Endothelial cell of umbilical vein (primary cell): ENCODE measurements around the gene CDH1. TPM values are rescaled to one million over a fixed set of nuclear protein-coding genes. Genes with fewer than 3 reads are reported as not detected.

ENCODE experiments used
- BruUV-seq: library from RNA; stranded (reverse); fragments of 400-500 nt; replicated peaks from 2 replicates; lab custom pipeline; 2021; lab: Mats Ljungman, UMichigan
- CTCF ChIA-PET: fragments of 300-600, 350-600 bp; sonication (Branson Sonifier 250); formaldehyde crosslinking; loops from one replicate; lab custom pipeline; 2021; ENCODE audit warnings: antibody characterized with exemption, inconsistent platforms; lab: Charles Lee
- POLR2A ChIA-PET: fragments of 300-600, 350-600 bp; sonication (Branson Sonifier 250); formaldehyde crosslinking; loops from one replicate; lab custom pipeline; 2021; ENCODE audit warnings: antibody characterized with exemption, inconsistent platforms; lab: Charles Lee
- DNase-seq: peaks from one replicate; pipeline ENCODE4 v3.0.0-alpha.2; 2011; ENCODE audit warnings: low read depth, low spot score
- FAIRE-seq: peaks from 2 replicates; lab custom pipeline; 2011; peaks lifted over from hg19 to GRCh38; lab: Jason Lieb, UNC
- H2AFZ ChIP-seq: 2 replicates; pipeline ENCODE4 v1.6.0; 2012; ENCODE audit warnings: low read depth, low read length, control low read depth, inconsistent platforms
- H3K27ac ChIP-seq: 2 replicates; pipeline ENCODE4 v1.5.1; 2011; ENCODE audit warnings: low read depth, mild to moderate bottlenecking, control low read depth, low read length, moderate library complexity; ENCODE audit not compliant: insufficient read depth
- H3K27me3 ChIP-seq, 2 experiments: 2 replicates each; pipeline versions ENCODE4 v1.6.0 to v1.6.1; 2011; ENCODE audit warnings: low read length in 2 of 2, mixed read lengths in 1 of 2; ENCODE audit not compliant: control insufficient read depth in 2 of 2, insufficient read depth in 2 of 2
- H3K36me3 ChIP-seq, 2 experiments: 2 replicates in 1 of 2; 3 replicates in 1 of 2; pipeline ENCODE4 v1.5.1; 2011; ENCODE audit warnings: low read length in 2 of 2, mild to moderate bottlenecking in 1 of 2, moderate library complexity in 1 of 2; ENCODE audit not compliant: control insufficient read depth in 2 of 2, insufficient read depth in 2 of 2; ENCODE audit errors: extremely low read depth in 1 of 2
- H3K4me1 ChIP-seq: 3 replicates; pipeline ENCODE4 v1.5.1; 2011; ENCODE audit warnings: mild to moderate bottlenecking, low read length; ENCODE audit not compliant: control insufficient read depth, insufficient read depth; ENCODE audit errors: extremely low read depth
- H3K4me2 ChIP-seq: 2 replicates; pipeline ENCODE4 v1.6.1; 2011; ENCODE audit warnings: low read length, control low read depth, mixed read lengths; ENCODE audit not compliant: insufficient read depth
- H3K4me3 ChIP-seq, 3 experiments: fragments of 200-600 bp in 1 of 3; sonication (generic), shearing (Covaris generic) in 1 of 3; replicated peaks in 1 of 3; 2 replicates each; pipeline ENCODE4 v1.5.1; 2011 to 2016; ENCODE audit warnings: control low read depth in 3 of 3, low read length in 3 of 3, mild to moderate bottlenecking in 2 of 3, inconsistent platforms in 1 of 3, low read depth in 1 of 3, moderate library complexity in 1 of 3; ENCODE audit not compliant: insufficient read depth in 1 of 3
- H3K79me2 ChIP-seq: 2 replicates; pipeline ENCODE4 v1.6.0; 2012; ENCODE audit warnings: low read length, inconsistent platforms; ENCODE audit not compliant: control insufficient read depth, insufficient read depth
- H3K9ac ChIP-seq: replicated peaks from 2 replicates; pipeline ENCODE3; 2011; ENCODE audit warnings: low read length, control low read depth; ENCODE audit not compliant: insufficient read depth; ENCODE audit errors: extremely low read depth
- H3K9me1 ChIP-seq: replicated peaks from 3 replicates; pipeline ENCODE4 v1.6.0; 2011; ENCODE audit warnings: mild to moderate bottlenecking, low read length; ENCODE audit not compliant: control insufficient read depth, insufficient read depth; ENCODE audit errors: extremely low read depth
- H3K9me3 ChIP-seq: replicated peaks from 2 replicates; pipeline ENCODE4 v1.5.1; 2012; ENCODE audit warnings: low read length, inconsistent platforms; ENCODE audit not compliant: control insufficient read depth, insufficient read depth
- H4K20me1 ChIP-seq: replicated peaks from 2 replicates; pipeline ENCODE3; 2011; ENCODE audit warnings: mild to moderate bottlenecking, low read length; ENCODE audit not compliant: control insufficient read depth, insufficient read depth; ENCODE audit errors: extremely low read depth
- CTCF ChIP-seq, 2 donors: IDR thresholded peaks; 1 replicate in 1 of 2; 2 replicates in 1 of 2; pipeline ENCODE4 v1.5.1; 2011; ENCODE audit warnings: low read length in 2 of 2, mild to moderate bottlenecking in 2 of 2, moderate library complexity in 2 of 2, control low read depth in 1 of 2, inconsistent platforms in 1 of 2, low read depth in 1 of 2; ENCODE audit not compliant: insufficient read depth in 1 of 2; ENCODE audit errors: extremely low read depth in 1 of 2
- EZH2 ChIP-seq: IDR thresholded peaks from 2 replicates; pipeline ENCODE4 v1.6.1; 2012; ENCODE audit warnings: borderline replicate concordance, low read depth, mild to moderate bottlenecking, moderate library complexity, low read length, inconsistent platforms; ENCODE audit not compliant: severe bottlenecking
- FOS ChIP-seq: IDR thresholded peaks from 2 replicates; pipeline ENCODE4 v1.6.1; 2011; ENCODE audit warnings: mild to moderate bottlenecking, low read length, moderate library complexity, borderline replicate concordance; ENCODE audit not compliant: insufficient read depth
- GATA2 ChIP-seq: IDR thresholded peaks from 2 replicates; pipeline ENCODE4 v1.7.0; 2011; ENCODE audit warnings: low read depth, mild to moderate bottlenecking, moderate library complexity, mixed read lengths, low read length; ENCODE audit not compliant: insufficient read length, insufficient read depth
- JUN ChIP-seq: IDR thresholded peaks from 2 replicates; pipeline ENCODE4 v1.6.1; 2011; ENCODE audit warnings: borderline replicate concordance, low read depth; ENCODE audit not compliant: insufficient read length, insufficient read depth
- MAX ChIP-seq: IDR thresholded peaks from 2 replicates; pipeline ENCODE4 v1.6.1; 2011; ENCODE audit not compliant: insufficient read depth, insufficient read length
- MYC ChIP-seq: IDR thresholded peaks from one replicate; pipeline ENCODE4 v1.6.1; 2011; ENCODE audit warnings: mild to moderate bottlenecking, low read depth, low read length
- POLR2A ChIP-seq: IDR thresholded peaks from 2 replicates; pipeline ENCODE4 v1.6.1; 2012; ENCODE audit warnings: low read depth, mild to moderate bottlenecking, control low read depth, low read length
- POLR2AphosphoS5 ChIP-seq: IDR thresholded peaks from 2 replicates; pipeline ENCODE4 v1.6.1; 2012; ENCODE audit warnings: low read depth, mild to moderate bottlenecking, control low read depth, low read length, moderate library complexity; ENCODE audit not compliant: insufficient read depth
- dilution Hi-C: fragments of 300-500 bp; cut with MboI; formaldehyde crosslinking; loops from one replicate; pipeline ENCODE4 v1.15.0; 2019; ENCODE audit warnings: low sequenced_read_pairs; ENCODE audit not compliant: extremely low pct_ligation_motif_present
- intact Hi-C: fragments of 100-400 bp; cut with micrococcal nuclease; formaldehyde crosslinking; loops from one replicate; pipeline ENCODE4 v1.10.0; 2022
- polyA plus RNA-seq, 4 experiments: library from polyadenylated mRNA; depleted of rRNA in 3 of 4; stranded (reverse) in 3 of 4; unstranded in 1 of 4; fragments of >200 nt; gene quantifications; 2 replicates each; pipeline versions ENCODE4 v1.2.1 to v1.2.3, GENCODE V29; 2011 to 2012; ENCODE audit warnings: missing spikeins in 1 of 4
- total RNA-seq: library from RNA; stranded (reverse); gene quantifications from 2 replicates; pipeline ENCODE4 v1.2.3, GENCODE V29; 2021

Gene CDH1
- total and polyA plus RNA-seq, 2 donors (not counting 3 experiments of a cell fraction or from before 2014, with no cell fraction given): 0.28 to 0.69 TPM

GRCh38 chr16:68790944-68791343 is 53.9 kb downstream of the CDH1 start:
- POLR2A ChIA-PET: no interaction called here
- Histone ChIP-seq H2AFZ (no peak overlapping the region), H3K36me3 (no peaks in the 10 kb centered on the region), H3K27me3 (no peaks in the 10 kb centered on the region), H3K9ac (no peak overlapping the region), H3K4me1 (no peaks in the 10 kb centered on the region), H3K9me3 (no peaks in the 10 kb centered on the region), H3K4me2 (no peak overlapping the region), H4K20me1 (no peaks in the 10 kb centered on the region), H3K4me3 (no peak overlapping the region), H3K9me1 (no peaks in the 10 kb centered on the region), H3K79me2 (no peaks in the 10 kb centered on the region), H3K27ac (no peak overlapping the region)
- CTCF ChIA-PET: no interaction called here
- TF ChIP-seq JUN (no peak), MAX (no peak), POLR2AphosphoS5 (no peak), EZH2 (no peak), FOS (no peak), GATA2 (no peak), POLR2A (no peak), MYC (no peak), CTCF (IDR thresholded peaks at IDR 0.05; ENCODE audit: extremely low read depth in 1 of 2, insufficient read depth in 1 of 2, low read depth in 1 of 2, low read length in 2 of 2) (no peak)
- FAIRE-seq (no peak), DNase-seq (no peak)
- dilution Hi-C loops: no loop called here
- no TSS peak for BruUV-seq
- intact Hi-C loops: no loop called here
